Transverse colon (tissue), 4 donors: ENCODE measurements around the gene HNRNPUL2.

Experiments used
- CTCF ChIP-seq, 5 experiments: fragments of 200-600 bp in 3 of 5; fragments of 450-650 bp in 2 of 5; sonication (generic) in 3 of 5; IDR thresholded peaks; 1 replicate in 2 of 5; 2 replicates in 3 of 5; pipeline ENCODE4 v1.5.1; 2016 to 2017; ENCODE audit warnings: antibody characterized with exemption in 5 of 5, inconsistent platforms in 3 of 5, mild to moderate bottlenecking in 2 of 5, moderate library complexity in 1 of 5
- POLR2AphosphoS5 ChIP-seq, 3 donors: sonication (generic); formaldehyde crosslinking; IDR thresholded peaks; one replicate each; pipeline ENCODE4 v1.6.1; 2016; ENCODE audit warnings: antibody characterized with exemption in 3 of 3

- TF ChIP-seq CTCF (IDR thresholded peaks at IDR 0.05) (no peak), POLR2AphosphoS5 (IDR thresholded peaks at IDR 0.05) (no peak)
These were observed 62.7 kb downstream of the HNRNPUL2 start for GRCh38 chr11:62664405-62665074.
